GM18526 (cell line): Measurements from ENCODE around the gene CDH23.

Experiments used
- POLR2A ChIP-seq: IDR thresholded peaks from 3 replicates; pipeline ENCODE4 v1.6.1; 2011; ENCODE audit not compliant: insufficient read length; ENCODE audit errors: extremely low read depth

CDH23 gene

DNA sequence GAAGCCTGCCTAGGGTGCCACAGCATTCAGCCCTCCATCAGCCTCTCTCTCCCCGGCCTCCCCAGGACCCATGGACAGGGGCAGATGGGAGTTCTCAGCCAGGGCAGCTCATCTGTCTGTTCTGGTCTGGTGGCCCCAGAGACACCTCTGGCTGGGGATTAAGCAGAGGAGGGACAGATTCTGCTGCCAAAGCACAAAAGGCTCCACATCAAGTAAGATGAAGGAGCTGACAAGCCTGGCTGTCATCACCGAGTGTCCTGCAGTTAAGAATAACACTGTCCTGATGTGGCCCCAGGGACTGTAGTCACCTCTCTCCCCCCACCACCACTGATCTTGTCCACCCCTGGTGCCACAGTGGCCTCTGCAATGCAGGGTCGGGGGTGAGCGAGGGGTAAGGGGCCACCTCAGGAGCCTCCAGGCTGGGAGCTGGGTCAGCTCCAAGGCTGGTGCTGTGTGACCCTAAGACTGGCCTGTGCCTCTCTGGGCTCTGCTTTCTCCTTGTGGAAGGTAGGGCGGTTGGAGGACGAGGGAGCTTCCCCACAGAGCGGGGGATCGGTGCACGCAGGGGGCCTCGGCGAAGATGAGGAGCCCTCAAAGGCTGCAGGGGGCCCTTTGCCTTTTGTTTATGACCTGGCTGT lies 304.1 kb downstream of the CDH23 start:
- no peak for TF ChIP-seq POLR2A

DNA sequence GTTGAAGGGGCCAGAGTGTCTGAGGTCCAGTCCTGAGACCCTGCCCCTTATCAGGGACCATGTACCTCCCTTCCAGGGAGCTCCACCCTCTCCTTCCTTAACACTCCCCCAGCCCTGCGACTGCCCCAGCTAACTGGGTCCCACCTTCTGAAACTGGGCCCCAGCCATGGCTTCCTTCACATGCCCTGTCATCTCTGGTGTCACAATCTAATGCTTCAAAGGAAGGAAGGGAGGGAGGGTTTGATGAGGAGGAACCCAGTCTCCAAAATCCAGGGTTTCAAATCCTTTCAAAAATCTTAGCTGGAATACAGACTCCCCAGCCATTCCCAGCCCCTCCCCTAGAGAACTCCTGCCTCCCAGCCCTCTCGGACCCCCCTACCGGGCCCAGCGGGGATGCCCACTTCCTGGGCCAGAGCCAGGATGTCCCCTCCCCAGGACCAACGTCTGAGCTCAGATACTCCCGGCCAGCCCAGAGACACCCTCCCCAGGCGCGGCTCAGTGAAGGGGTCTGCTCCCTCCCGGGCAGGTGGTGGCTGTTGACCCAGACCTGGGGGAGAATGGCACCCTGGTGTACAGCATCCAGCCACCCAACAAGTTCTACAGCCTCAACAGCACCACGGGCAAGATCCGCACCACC lies 304.9 kb downstream of the CDH23 start:
- TF ChIP-seq POLR2A: no peak

DNA sequence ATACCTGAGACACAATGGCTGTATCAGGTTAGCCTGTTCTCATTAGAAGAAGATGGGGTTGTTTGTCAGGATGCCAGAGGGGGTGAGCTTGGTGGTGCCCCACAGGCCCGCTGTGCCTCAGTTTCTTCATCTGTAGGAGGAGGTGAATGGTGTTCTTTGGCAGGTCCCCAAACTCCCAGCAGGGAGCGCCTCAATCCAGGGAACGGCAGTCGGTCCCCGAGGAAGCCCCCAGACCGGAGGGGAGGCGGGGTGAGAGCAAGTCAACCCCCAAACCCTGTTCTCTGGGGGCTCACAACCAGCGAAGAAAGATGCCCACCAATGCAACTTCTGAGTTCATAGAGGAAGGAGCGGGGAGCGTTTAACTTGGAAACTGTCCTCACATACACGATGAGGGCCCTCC lies 306.9 kb downstream of the CDH23 start:
- no peak for TF ChIP-seq POLR2A

DNA sequence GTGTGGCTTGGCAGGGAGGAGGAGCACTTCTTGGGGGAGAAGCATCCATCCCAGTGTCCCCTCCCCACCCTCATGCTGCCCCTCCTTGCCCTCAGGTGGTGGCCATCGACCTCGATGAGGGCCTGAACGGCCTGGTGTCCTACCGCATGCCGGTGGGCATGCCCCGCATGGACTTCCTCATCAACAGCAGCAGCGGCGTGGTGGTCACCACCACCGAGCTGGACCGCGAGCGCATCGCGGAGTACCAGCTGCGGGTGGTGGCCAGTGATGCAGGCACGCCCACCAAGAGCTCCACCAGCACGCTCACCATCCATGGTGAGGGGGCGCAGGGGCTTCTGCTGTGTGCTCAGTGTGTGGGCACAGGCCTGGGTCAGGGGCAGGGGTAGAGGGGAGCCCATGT lies 308.1 kb downstream of the CDH23 start:
- no peak for TF ChIP-seq POLR2A

DNA sequence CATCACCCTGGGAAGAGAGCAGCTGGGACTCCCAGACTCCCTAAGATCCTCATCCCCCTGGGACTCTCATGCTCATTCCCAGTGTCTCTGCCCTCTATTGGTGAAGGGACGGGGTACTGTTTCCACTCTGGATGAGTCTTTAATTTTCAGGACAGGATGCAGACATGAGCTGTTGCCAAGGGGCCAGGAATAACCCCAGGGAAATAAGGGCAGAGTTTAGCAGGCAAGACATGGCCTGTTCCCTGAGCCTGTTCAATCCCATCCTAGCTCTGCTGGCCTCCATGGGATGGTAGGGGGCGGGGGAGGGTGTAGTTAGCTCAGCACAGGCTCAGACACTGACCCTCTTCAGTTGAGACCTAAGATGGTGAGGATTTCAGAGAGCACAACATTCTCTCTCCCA lies 308.9 kb downstream of the CDH23 start:
- no peak for TF ChIP-seq POLR2A

DNA sequence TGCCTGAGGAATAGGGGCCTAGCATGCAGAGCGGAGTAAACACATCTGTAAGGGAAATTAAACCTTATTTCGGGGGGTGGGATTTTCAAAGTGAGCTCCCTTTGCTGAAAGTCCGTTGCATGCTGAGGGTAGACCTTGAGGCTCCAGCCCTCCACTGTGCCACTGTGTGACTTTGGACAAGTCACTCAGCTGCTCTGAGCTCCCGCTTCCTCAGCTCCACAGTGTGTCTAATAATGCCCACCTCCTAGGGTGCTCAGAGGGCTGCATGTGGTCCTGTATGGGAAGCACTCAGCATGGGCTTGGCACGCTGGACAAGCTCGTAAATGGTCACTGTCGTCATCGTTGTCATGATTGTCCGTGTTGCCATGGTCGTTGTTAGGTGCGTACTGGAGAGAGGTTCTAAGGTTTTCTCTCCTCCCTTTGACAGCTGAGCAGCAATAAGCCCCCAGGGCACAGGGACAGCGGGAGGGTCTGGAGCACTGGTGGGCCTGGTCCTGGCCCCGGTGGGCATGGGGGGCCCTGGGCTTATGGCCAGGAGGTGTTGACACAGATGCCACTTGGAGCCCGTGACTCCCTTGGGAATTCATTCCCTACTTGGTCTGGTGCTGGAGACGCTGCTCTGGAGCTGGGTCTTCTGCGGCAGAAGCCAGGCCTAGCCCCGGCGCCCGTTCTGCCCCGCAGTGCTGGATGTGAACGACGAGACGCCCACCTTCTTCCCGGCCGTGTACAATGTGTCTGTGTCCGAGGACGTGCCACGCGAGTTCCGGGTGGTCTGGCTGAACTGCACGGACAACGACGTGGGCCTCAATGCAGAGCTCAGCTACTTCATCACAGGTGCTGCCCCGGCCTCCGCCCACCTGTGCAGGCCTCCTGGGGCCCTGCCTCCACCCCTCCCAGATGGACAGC lies 309.7 kb downstream of the CDH23 start:
- no peak for TF ChIP-seq POLR2A

DNA sequence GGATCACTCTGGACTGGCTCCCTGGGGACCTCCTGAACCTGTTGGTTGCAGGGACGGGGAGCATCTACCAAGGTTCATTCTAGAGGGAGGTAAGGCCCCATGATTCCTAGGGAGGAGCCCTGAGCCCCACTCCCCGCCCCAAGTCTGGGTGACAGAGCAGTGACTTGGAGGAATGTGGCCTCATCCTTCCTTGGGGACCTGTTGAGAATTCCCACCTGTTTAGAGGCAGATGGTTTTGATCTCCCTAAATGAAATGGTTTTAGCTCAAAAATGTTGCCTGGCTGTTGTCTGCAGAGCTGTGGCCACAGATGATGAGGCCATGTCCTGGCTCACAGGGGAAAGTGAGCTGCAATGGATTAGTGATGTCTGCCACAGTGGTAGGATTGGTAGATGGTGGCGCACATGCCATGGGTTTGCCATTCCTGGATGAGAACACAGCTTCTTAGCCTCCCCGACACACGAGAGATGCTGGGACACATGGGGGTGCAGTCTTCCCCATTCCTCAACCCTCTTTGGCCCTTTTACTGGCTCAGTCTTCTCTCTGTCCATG lies 310.6 kb downstream of the CDH23 start:
- no peak for TF ChIP-seq POLR2A

DNA sequence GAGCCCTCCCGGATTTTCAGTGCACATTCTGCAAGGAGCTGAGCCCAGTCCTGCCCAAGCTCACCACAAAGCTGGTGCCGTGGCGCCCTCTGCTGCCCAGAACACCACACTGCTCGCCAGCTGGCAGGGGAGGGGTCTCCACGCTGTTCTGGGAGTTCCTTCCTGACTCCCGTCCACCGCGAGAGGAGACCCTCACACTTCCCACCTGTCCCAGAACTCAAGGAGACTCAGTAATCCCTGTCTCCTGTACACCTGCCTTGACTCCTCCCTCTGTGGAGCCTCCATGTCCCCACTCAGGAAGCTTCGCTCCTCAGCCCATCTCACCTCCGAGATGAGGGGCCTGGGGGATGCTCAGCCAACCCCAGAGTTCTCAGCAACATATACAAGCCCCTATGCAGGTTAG lies 311.6 kb downstream of the CDH23 start:
- TF ChIP-seq POLR2A: no peak

DNA sequence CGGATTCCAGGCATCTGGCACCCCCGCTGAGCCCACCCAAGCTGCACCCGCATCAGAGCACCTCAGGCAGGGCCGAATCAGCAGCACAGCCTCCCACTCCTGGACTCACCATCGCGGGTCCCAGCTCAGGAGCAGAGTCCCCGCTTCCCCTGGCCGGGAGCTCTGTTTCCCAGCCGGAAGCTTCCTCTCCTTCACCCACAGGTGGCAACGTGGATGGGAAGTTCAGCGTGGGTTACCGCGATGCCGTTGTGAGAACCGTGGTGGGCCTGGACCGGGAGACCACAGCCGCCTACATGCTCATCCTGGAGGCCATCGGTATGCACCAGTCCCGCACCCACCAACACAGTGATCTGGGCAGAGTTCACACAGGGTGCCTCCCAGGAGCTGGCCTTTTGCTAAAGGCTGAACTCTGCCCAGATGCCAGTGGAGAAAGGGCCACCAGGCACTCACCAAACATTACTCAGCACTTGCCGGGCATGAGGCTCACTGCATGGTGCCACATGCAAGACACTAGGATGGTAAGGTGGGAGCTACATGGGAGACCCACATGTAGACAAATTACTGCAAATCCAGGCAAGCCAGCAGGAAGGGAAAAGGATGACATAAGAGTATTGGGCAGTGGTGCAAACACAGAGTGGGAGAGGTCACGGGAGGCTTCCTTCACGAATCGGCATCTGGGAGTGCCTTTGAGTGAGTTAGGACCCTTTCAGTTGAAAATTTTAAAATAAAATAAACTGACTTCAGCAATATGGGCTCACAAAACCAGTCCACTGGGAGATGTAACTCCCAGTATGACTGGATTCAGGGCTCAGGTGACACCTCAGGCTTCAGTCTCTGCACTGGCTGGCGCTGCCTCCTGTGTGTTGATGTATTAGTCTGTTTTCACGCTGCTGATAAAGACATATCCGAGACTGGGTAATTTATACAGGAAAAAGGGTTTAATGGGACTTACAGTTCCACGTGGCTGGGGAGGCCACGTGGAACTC lies 312.5 kb downstream of the CDH23 start:
- no peak for TF ChIP-seq POLR2A

DNA sequence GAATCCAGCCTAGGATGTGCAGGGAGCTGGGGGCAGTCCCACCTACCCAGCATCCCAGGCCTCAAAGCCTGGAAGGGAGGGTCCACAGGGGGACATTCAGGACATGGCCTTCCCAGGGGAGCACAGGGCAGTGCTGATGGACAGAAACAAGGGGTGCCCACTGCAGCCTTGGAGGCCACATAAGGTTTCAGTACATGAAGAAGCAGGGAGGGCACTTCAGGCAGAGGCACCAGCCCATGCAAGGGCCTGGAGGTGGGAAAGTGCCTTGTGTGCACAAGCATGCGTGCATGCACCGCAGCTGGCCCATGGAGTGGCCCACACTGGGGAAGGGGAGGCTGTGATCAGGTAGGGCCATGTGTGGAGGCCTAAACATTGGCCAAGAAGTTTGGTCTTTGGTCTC lies 313.8 kb downstream of the CDH23 start:
- no peak for TF ChIP-seq POLR2A

DNA sequence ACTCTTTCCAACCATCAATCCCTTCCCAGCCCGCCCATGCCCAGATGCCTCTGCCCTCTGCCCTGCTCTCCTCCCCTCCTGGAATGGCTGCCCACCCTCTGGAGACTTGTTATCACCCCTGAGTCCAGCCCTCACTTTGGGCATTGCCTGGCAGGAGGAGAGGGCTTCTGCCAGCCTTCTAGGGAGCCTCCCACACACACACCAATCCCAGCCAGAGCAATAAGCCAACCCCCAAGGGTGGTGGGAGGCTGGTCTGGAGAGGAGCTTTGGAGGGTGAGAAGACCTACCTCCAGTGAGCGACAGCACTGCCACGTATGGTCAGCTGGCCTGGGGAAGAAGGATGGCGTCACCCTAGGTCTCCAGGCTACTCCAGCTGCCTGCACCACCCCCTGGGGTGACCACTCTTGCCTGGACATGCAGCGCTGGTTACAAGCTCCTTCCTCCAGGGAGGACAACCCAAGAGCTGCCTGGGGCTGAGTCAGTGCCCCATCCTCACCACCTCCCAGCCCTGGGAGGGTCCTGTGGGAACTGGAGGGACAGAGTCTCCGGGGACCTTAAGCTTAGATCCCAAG lies 314.4 kb downstream of the CDH23 start:
- TF ChIP-seq POLR2A: no peak

DNA sequence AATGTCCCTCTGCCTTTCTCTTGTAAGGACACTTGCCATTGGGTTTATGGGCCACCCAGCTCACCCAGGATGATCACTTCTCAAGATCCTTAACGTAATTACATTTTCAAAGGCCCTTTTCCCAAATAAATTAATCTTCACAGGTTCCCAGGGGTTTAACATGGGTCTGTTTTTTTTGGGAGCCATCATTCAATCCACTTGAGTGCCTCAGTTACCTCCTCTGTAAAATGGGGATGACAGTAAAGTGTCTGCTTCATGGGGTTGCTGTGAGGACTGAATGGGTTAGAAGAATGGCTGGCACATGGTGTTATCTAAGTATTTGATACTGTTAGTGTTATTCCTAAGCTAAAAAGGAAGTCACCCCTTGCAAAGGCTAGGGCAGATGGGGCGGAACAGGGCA lies 315.4 kb downstream of the CDH23 start:
- TF ChIP-seq POLR2A: no peak

DNA sequence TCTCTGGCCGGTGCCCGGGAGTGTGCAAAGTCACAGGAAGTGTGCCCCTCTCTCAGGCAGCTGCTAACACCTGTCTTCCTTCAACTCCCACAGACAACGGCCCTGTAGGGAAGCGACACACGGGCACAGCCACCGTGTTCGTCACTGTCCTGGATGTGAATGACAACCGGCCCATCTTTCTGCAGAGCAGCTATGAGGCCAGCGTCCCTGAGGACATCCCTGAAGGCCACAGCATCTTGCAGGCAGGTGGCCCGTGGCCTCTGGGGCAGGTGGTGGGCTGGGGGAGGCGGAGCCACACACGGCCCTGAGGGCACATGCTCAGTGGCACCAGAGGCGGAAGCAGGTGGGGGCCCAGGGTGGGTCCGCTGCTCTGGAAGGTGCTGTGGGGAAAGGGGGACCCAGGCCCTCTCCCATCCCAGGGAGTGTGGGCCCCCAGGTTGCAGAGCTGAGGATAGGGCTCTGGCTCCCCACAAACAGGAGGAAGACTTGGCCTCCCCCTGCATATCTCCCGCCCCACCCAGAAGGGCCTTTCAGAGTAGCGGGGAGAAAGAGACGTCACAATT lies 315.9 kb downstream of the CDH23 start:
- no peak for TF ChIP-seq POLR2A
